Heart left ventricle (tissue), 16 donors: ENCODE measurements around the gene PHAF1. TPM values are rescaled to one million over a fixed set of nuclear protein-coding genes. Genes with fewer than 3 reads are reported as not detected.

ENCODE experiments used
- ATAC-seq, 4 donors: fragments of 200-7000 bp; cut with Tn5 transposase; one replicate each; pipeline ENCODE4 v1.9.1; 2020 to 2022; ENCODE audit warnings: moderate library complexity in 4 of 4, mild to moderate bottlenecking in 3 of 4, moderate number of reproducible peaks in 1 of 4
- DNase-seq, 5 donors: peaks; one replicate each; pipeline ENCODE4 v3.0.0-alpha.2; 2020
- H3K27ac ChIP-seq, 12 donors: fragments of 200-600 bp; sonication (generic) in 4 of 12; one replicate each; pipeline versions ENCODE4 v1.5.0 to v1.8.0; 2016 to 2022; ENCODE audit warnings: mild to moderate bottlenecking in 2 of 12
- H3K27me3 ChIP-seq, 9 donors: fragments of 200-600 bp; sonication (generic) in 2 of 9; one replicate each; pipeline versions ENCODE4 v1.5.1 to v1.8.0; 2016 to 2022; ENCODE audit warnings: mild to moderate bottlenecking in 3 of 9
- H3K36me3 ChIP-seq, 9 donors: fragments of 200-600 bp; sonication (generic) in 2 of 9; one replicate each; pipeline versions ENCODE4 v1.5.0 to v1.8.0; 2018 to 2022; ENCODE audit warnings: mild to moderate bottlenecking in 2 of 9
- H3K4me1 ChIP-seq, 12 donors: fragments of 200-600 bp; sonication (generic) in 4 of 12; one replicate each; pipeline versions ENCODE4 v1.5.0 to v1.8.0; 2016 to 2022; ENCODE audit warnings: mild to moderate bottlenecking in 3 of 12
- H3K4me3 ChIP-seq, 12 donors: fragments of 200-600 bp; sonication (generic) in 4 of 12; one replicate each; pipeline versions ENCODE4 v1.5.0 to v1.8.0; 2017 to 2022; ENCODE audit warnings: mild to moderate bottlenecking in 9 of 12, moderate library complexity in 4 of 12
- H3K9me3 ChIP-seq, 12 donors: fragments of 200-600 bp; sonication (generic) in 4 of 12; one replicate each; pipeline versions ENCODE4 v1.5.0 to v1.8.0; 2016 to 2022; ENCODE audit warnings: mild to moderate bottlenecking in 1 of 12
- CTCF ChIP-seq, 12 donors: fragments of 200-600 bp; sonication (generic) in 4 of 12; IDR thresholded peaks; one replicate each; pipeline versions ENCODE4 v1.5.0 to v1.8.0; 2018 to 2022; ENCODE audit warnings: antibody characterized with exemption in 12 of 12, mild to moderate bottlenecking in 5 of 12
- POLR2A ChIP-seq, 2 donors: fragments of 450-650 bp; IDR thresholded peaks; one replicate each; pipeline ENCODE4 v1.6.1; 2017; ENCODE audit warnings: antibody characterized with exemption in 2 of 2, mild to moderate bottlenecking in 2 of 2, moderate library complexity in 2 of 2
- WGBS, 4 donors: extraction: QIAGEN DNeasy Blood & Tissue Kit in 2 of 4; methylation state at CpG; one replicate each; pipeline versions ENCODE4 v1.1.5 to v1.1.7; 2013 to 2018; 5-methylcytosine and 5-hydroxymethylcytosine counted together
- intact Hi-C, 10 donors: fragments of 100-400 bp; cut with DNase I; formaldehyde crosslinking; loops; one replicate each; pipeline versions ENCODE4 v1.11.1 to v1.14.2; 2022
- polyA plus RNA-seq, 2 donors: library from polyadenylated mRNA; stranded (reverse); fragments of 200-250 nt; gene quantifications; one replicate each; pipeline ENCODE4 v1.2.3, GENCODE V29; 2013
- total RNA-seq, 9 donors: library from RNA; depleted of rRNA in 2 of 9; stranded (reverse); fragments of >200 nt in 2 of 9; fragmentation: NEBNext Ultra II Directional in 3 of 9; extraction: Animal tissue kit (Norgen Biotek cat#: 25700) in 3 of 9; gene quantifications; one replicate each; pipeline versions ENCODE4 v1.1.0 to v1.2.4, GENCODE V29; 2016 to 2023
- donor health status: ischemic (EF 13 %, LVEDD 7.1; RV severe dilation, severe dysfunction).
- donor health status: healthy with polysubstance abuse.
- donor health status: DM: no; HTN: yes; CAD: no.
- donor health status: DM: no; HTN: no; CAD: no.
- donor health status: ischemic (EF 25% LVEDD 6.9; RV normal size, moderate dysfunction).
- donor health status: ischemic (EF 25% LVEDD 5.7; RV mildly dilated, moderate dysfunction).
- donor health status: healthy.
- donor health status: DM: yes; HTN: yes; CAD: no.
- donor health status: ischemic (EF 35%, LVEDD 5.7; RV mildly dilated, moderate dysfunction).
- donor health status: nonischemic (EF 11% LVEDD 7.7; RV severe dilation, severe dysfunction).
- donor health status: DM: yes; HTN: yes; CAD: no.
- donor health status: PGD.
- donor health status: ischemic (EF 29% LVEDD 5.4; RV normal size, mild dysfunction).
- donor health status: nonischemic (EF 23%, LVEDD 6.1; RV moderate dilation, normal function).

Gene PHAF1
- total and polyA plus RNA-seq, 11 donors, result 5.6 to 17.8 (median 11.6) TPM

GRCh38 chr16:67105881-67106280 lies 3.9 kb upstream of the PHAF1 start:
- TF ChIP-seq CTCF (IDR thresholded peaks at IDR 0.05) (no peak), POLR2A (IDR thresholded peaks at IDR 0.05) (no peak)
- Histone ChIP-seq H3K4me1 (peaks cover 0 to 38% (median 15%) of the 10 kb centered on the region in 12 donors), H3K27me3 (no peaks in the 10 kb centered on the region), H3K36me3 (peaks cover 0 to 8% (median 0%) of the 10 kb centered on the region in 9 donors), H3K4me3 (no peak overlapping the region), H3K9me3 (no peaks in the 10 kb centered on the region), H3K27ac (peak overlapping the region in 1 of 12 donors; percentile 58)
- intact Hi-C loops, result loop anchor here in 4 of 10 donors (5.0 to 10.0 kb wide), 5 partner anchors 51 to 129 kb away; partner anchors contain the start of genes CBFB (in 1 of the 4), FBXL8 (in 1 of the 4) and TRADD (in 1 of the 4)
- no peak for ATAC-seq
- no peak for DNase-seq
- 36 to 50% (median 42%) methylated on average over 5 of the region's 5 CpGs for WGBS, 4 donors

- intact Hi-C loops, result loop anchor here in 4 of 10 donors (2.0 to 10.0 kb wide), 6 partner anchors 49 to 131 kb away; partner anchors contain the start of genes CBFB (in 2 of the 4), FBXL8 (in 1 of the 4) and TRADD (in 1 of the 4)
- TF ChIP-seq POLR2A (IDR thresholded peaks at IDR 0.05) (no peak), CTCF (IDR thresholded peaks at IDR 0.05) (no peak)
- ATAC-seq (no peak), DNase-seq (no peak)
- peaks cover 0 to 55% (median 32%) of the 10 kb centered on the region in 12 donors for H3K4me1 ChIP-seq
- H3K27ac ChIP-seq, result no peak overlapping the region
- WGBS, 4 donors, result 93 to 97% (median 96%) methylated on average over 6 of the region's 6 CpGs
- H3K36me3 ChIP-seq, result peaks cover 0 to 6% (median 0%) of the 10 kb centered on the region in 9 donors
- no peaks in the 10 kb centered on the region for H3K27me3 ChIP-seq
- H3K4me3 ChIP-seq, result no peak overlapping the region
- H3K9me3 ChIP-seq, result no peaks in the 10 kb centered on the region
These were observed 1.3 kb upstream of the PHAF1 start for GRCh38 chr16:67108489-67108888.

- peaks cover 0 to 6% (median 0%) of the 10 kb centered on the region in 9 donors for H3K36me3 ChIP-seq
- peak overlapping the region; percentile 33 to 91 (median 85) for H3K27ac ChIP-seq
- H3K27me3 ChIP-seq, result no peaks in the 10 kb centered on the region
- H3K4me1 ChIP-seq, result peaks cover 0 to 57% (median 32%) of the 10 kb centered on the region in 12 donors
- DNase-seq, result peak in 2 of 5 donors; percentile 19 to 23
- H3K9me3 ChIP-seq, result no peaks in the 10 kb centered on the region
- TF ChIP-seq POLR2A (IDR thresholded peaks at IDR 0.05) (no peak), CTCF (IDR thresholded peaks at IDR 0.05) (no peak)
- H3K4me3 ChIP-seq, result peak overlapping the region; percentile 70 to 100 (median 94)
- no peak for ATAC-seq
- 54 to 70% (median 63%) methylated on average over 17 to 18 of the region's 18 CpGs for WGBS, 4 donors
- intact Hi-C loops, result loop anchor here in 4 of 10 donors (2.0 to 10.0 kb wide), 6 partner anchors 48 to 132 kb away; partner anchors contain the start of genes CBFB (in 2 of the 4), FBXL8 (in 1 of the 4) and TRADD (in 1 of the 4)
These were observed 772 bp upstream of the PHAF1 start for GRCh38 chr16:67108931-67109406.

- Histone ChIP-seq H3K27me3 (no peaks in the 10 kb centered on the region), H3K4me3 (peak overlapping the region in 1 of 12 donors; percentile 6), H3K9me3 (no peaks in the 10 kb centered on the region), H3K4me1 (peaks cover 0 to 62% (median 25%) of the 10 kb centered on the region in 12 donors), H3K36me3 (peaks cover 0 to 15% (median 3%) of the 10 kb centered on the region in 9 donors), H3K27ac (no peak overlapping the region)
- intact Hi-C loops, result loop anchor here in 3 of 10 donors (5.0 to 10.0 kb wide), 3 partner anchors 63 to 85 kb away; partner anchors contain the start of genes CBFB (in 1 of the 3) and NOL3 (in 1 of the 3)
- TF ChIP-seq POLR2A (IDR thresholded peaks at IDR 0.05) (no peak), CTCF (IDR thresholded peaks at IDR 0.05) (no peak)
- ATAC-seq (no peak), DNase-seq (no peak)
- WGBS, 4 donors, result 76 to 83% (median 79%) methylated on average over 4 of the region's 4 CpGs
These were observed 2.3 kb downstream of the PHAF1 start for GRCh38 chr16:67111951-67112444.
